NT2/D1 (cell line): ENCODE data around the gene OR6B2.

Experiments used
- DNase-seq: peaks from one replicate; pipeline ENCODE4 v3.0.0-alpha.2; 2011; ENCODE audit warnings: low read depth, low spot score
- H3K27me3 ChIP-seq: 2 replicates; pipeline ENCODE4 v1.6.0; 2011; ENCODE audit warnings: mild to moderate bottlenecking; ENCODE audit not compliant: insufficient read length, insufficient read depth
- H3K36me3 ChIP-seq: 2 replicates; pipeline ENCODE4 v1.6.1; 2011; ENCODE audit warnings: mild to moderate bottlenecking, low read length, mixed read lengths; ENCODE audit not compliant: insufficient read depth, insufficient read length
- H3K4me1 ChIP-seq: 2 replicates; pipeline ENCODE4 v1.5.1; 2011; ENCODE audit not compliant: insufficient read depth, insufficient read length
- H3K4me3 ChIP-seq: 2 replicates; pipeline ENCODE4 v1.5.1; 2011; ENCODE audit warnings: low read depth; ENCODE audit not compliant: insufficient read length
- H3K9ac ChIP-seq: 2 replicates; pipeline ENCODE4 v1.6.0; 2011; ENCODE audit warnings: low read depth; ENCODE audit not compliant: insufficient read length
- H3K9me3 ChIP-seq: 2 replicates; pipeline ENCODE4 v1.5.1; 2011; ENCODE audit warnings: mild to moderate bottlenecking, low read length; ENCODE audit not compliant: insufficient read depth
- SUZ12 ChIP-seq: IDR thresholded peaks from 2 replicates; pipeline ENCODE4 v1.6.1; 2011; ENCODE audit not compliant: insufficient read length, insufficient read depth; ENCODE audit errors: extremely low read depth
- YY1 ChIP-seq: IDR thresholded peaks from 2 replicates; pipeline ENCODE4 v1.6.1; 2011; ENCODE audit not compliant: insufficient read length, insufficient read depth
- ZNF274 ChIP-seq: IDR thresholded peaks from 2 replicates; pipeline ENCODE4 v1.6.1; 2011; ENCODE audit warnings: mild to moderate bottlenecking, low read depth, low read length

OR6B2 gene

GRCh38 chr2:239993291-239993690, 36.9 kb downstream of the OR6B2 start:
- H3K4me3 ChIP-seq = no peak overlapping the region
- H3K27me3 ChIP-seq = no peaks in the 10 kb centered on the region
- DNase-seq = no peak
- no peaks in the 10 kb centered on the region for H3K9me3 ChIP-seq
- no peaks in the 10 kb centered on the region for H3K4me1 ChIP-seq
- H3K36me3 ChIP-seq = peaks cover 51% of the 10 kb centered on the region
- TF ChIP-seq YY1 (no peak), ZNF274 (no peak), SUZ12 (no peak)
- H3K9ac ChIP-seq = no peak overlapping the region

GRCh38 chr2:239991689-239992314, 38.4 kb downstream of the OR6B2 start:
- H3K27me3 ChIP-seq = no peaks in the 10 kb centered on the region
- H3K36me3 ChIP-seq = peaks cover 55% of the 10 kb centered on the region
- H3K4me1 ChIP-seq = no peaks in the 10 kb centered on the region
- H3K9me3 ChIP-seq = no peaks in the 10 kb centered on the region
- TF ChIP-seq YY1 (no peak), SUZ12 (no peak), ZNF274 (no peak)
- H3K4me3 ChIP-seq = no peak overlapping the region
- DNase-seq = peak; percentile 47
- H3K9ac ChIP-seq = no peak overlapping the region

DNA sequence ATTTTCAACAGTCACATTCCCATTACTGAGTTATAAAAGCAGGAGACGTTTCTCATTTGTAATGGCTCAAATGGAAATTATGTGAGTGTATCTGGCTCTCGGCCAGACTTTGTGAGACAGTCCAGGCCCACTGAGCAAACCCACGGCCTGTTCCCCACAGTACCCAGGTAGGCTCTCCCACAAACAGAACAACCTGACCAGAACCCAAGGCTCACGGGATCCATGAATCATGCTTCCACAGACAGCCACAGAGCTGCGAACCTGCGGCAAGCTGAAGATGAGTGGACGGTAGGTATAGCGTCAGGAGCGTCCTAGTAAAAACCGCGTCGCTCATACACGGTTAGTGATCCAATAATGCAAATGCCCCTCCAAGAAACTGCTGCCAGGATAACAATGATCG, 39.3 kb downstream of the OR6B2 start:
- Histone ChIP-seq H3K9ac (no peak overlapping the region), H3K4me1 (no peaks in the 10 kb centered on the region), H3K27me3 (no peaks in the 10 kb centered on the region), H3K4me3 (no peak overlapping the region), H3K36me3 (peaks cover 61% of the 10 kb centered on the region), H3K9me3 (no peaks in the 10 kb centered on the region)
- TF ChIP-seq YY1 = no peak
- TF ChIP-seq SUZ12 = no peak
- no peak for TF ChIP-seq ZNF274
- no peak for DNase-seq

- Histone ChIP-seq H3K36me3 (peaks cover 81% of the 10 kb centered on the region), H3K4me1 (peaks cover 2% of the 10 kb centered on the region), H3K4me3 (no peak overlapping the region), H3K9ac (no peak overlapping the region), H3K9me3 (no peaks in the 10 kb centered on the region), H3K27me3 (no peaks in the 10 kb centered on the region)
- no peak for DNase-seq
- TF ChIP-seq YY1 (no peak), SUZ12 (no peak), ZNF274 (no peak)
Measured at GRCh38 chr2:239985356-239985755, 44.9 kb downstream of the OR6B2 start.

GRCh38 chr2:239984421-239985194, 45.6 kb downstream of the OR6B2 start:
- Histone ChIP-seq H3K9me3 (no peaks in the 10 kb centered on the region), H3K36me3 (peaks cover 81% of the 10 kb centered on the region), H3K9ac (no peak overlapping the region), H3K4me3 (no peak overlapping the region), H3K4me1 (peaks cover 7% of the 10 kb centered on the region), H3K27me3 (no peaks in the 10 kb centered on the region)
- TF ChIP-seq YY1 (no peak), SUZ12 (no peak), ZNF274 (no peak)
- DNase-seq = no peak

GRCh38 chr2:239983004-239983778, 47.0 kb downstream of the OR6B2 start:
- DNase-seq = no peak
- Histone ChIP-seq H3K4me3 (no peak overlapping the region), H3K9me3 (no peaks in the 10 kb centered on the region), H3K27me3 (no peaks in the 10 kb centered on the region), H3K36me3 (peaks cover 74% of the 10 kb centered on the region), H3K9ac (no peak overlapping the region), H3K4me1 (peaks cover 8% of the 10 kb centered on the region)
- no peak for TF ChIP-seq ZNF274
